ENCODE results near the gene EFEMP1. TPM values are rescaled to one million over a fixed set of nuclear protein-coding genes. Genes with fewer than 3 reads are reported as not detected.

Gene EFEMP1
- total and polyA plus RNA-seq, 2 of the 13 experiments (the other 11 are each of a cell fraction or from before 2014, with no cell fraction given): not detected

DNA sequence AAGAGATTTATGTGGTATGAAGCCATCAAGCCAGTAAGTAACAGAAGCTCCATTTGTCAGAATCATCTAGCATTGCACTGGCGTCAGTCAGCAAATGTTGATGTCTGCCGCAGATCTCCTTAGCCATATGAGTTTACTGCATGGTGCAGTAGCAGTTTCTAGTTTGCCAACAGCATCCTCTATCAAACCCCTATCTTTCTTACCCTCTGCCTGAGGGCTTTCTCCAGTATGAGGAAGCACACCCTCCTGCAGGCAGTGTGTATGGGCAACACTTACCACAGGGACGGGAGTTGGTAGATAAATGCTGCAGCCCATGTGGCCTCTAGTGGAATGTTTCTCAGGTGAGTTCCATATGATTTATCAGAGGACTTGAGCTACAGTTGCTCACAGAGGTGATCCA lies 63.7 kb downstream of the EFEMP1 start (continued):
- TF ChIP-seq, protein P1, sequence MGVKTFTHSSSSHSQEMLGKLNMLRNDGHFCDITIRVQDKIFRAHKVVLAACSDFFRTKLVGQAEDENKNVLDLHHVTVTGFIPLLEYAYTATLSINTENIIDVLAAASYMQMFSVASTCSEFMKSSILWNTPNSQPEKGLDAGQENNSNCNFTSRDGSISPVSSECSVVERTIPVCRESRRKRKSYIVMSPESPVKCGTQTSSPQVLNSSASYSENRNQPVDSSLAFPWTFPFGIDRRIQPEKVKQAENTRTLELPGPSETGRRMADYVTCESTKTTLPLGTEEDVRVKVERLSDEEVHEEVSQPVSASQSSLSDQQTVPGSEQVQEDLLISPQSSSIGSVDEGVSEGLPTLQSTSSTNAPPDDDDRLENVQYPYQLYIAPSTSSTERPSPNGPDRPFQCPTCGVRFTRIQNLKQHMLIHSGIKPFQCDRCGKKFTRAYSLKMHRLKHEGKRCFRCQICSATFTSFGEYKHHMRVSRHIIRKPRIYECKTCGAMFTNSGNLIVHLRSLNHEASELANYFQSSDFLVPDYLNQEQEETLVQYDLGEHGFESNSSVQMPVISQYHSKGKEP (CRISPR knock-in tag; IDR thresholded peaks at IDR 0.05): no peak
- TF ChIP-seq, protein P2, sequence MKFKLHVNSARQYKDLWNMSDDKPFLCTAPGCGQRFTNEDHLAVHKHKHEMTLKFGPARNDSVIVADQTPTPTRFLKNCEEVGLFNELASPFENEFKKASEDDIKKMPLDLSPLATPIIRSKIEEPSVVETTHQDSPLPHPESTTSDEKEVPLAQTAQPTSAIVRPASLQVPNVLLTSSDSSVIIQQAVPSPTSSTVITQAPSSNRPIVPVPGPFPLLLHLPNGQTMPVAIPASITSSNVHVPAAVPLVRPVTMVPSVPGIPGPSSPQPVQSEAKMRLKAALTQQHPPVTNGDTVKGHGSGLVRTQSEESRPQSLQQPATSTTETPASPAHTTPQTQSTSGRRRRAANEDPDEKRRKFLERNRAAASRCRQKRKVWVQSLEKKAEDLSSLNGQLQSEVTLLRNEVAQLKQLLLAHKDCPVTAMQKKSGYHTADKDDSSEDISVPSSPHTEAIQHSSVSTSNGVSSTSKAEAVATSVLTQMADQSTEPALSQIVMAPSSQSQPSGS (CRISPR knock-in tag; IDR thresholded peaks at IDR 0.05): no peak
- no peak for TF ChIP-seq MATR3 (CRISPR knock-in tag; IDR thresholded peaks at IDR 0.05)
- TF ChIP-seq, protein P3, sequence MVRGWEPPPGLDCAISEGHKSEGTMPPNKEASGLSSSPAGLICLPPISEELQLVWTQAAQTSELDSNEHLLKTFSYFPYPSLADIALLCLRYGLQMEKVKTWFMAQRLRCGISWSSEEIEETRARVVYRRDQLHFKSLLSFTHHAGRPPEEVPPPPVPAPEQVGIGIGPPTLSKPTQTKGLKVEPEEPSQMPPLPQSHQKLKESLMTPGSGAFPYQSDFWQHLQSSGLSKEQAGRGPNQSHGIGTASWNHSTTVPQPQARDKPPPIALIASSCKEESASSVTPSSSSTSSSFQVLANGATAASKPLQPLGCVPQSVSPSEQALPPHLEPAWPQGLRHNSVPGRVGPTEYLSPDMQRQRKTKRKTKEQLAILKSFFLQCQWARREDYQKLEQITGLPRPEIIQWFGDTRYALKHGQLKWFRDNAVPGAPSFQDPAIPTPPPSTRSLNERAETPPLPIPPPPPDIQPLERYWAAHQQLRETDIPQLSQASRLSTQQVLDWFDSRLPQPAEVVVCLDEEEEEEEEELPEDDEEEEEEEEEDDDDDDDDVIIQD (CRISPR knock-in tag; IDR thresholded peaks at IDR 0.05; ENCODE audit: low read depth): no peak

DNA sequence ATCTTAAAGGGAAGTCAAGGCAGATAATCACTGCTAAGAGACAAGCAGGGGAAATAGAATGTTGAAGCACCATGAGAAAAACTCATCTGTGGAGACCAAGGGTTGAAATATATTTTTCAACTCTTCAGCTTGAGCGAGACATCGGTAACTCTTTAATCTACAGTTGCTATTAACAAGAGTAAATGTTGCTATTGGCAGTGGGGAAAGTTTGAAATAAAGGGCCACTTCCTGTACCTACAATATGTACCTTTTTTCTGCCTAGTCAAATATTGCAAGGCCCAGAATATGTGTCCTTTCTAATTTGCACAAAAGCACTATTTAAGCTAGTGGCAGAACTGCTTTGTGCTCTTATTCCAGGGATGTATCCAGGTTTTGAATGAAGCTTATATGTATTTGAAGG lies 65.8 kb downstream of the EFEMP1 start:
- ATAC-seq: no peak
- Histone ChIP-seq H3K4me3 (replicated peaks in 1 of 3; ENCODE audit: insufficient read depth in 1 of 3, low read depth in 2 of 3, low read length in 3 of 3) (no peak overlapping the region), H3K4me1 (ENCODE audit: insufficient read depth, low read length) (no peaks in the 10 kb centered on the region), H3K9ac (ENCODE audit: insufficient read depth, low read depth, low read length) (no peak overlapping the region), H3K9me3 (ENCODE audit: low read length) (no peaks in the 10 kb centered on the region), H4K20me1 (ENCODE audit: insufficient read depth, low read length) (no peaks in the 10 kb centered on the region), H3K36me3 (replicated peaks in 1 of 2; ENCODE audit: control insufficient read depth in 1 of 2, insufficient read depth in 2 of 2, low read length in 2 of 2) (no peaks in the 10 kb centered on the region), H3K79me2 (ENCODE audit: insufficient read depth, low read length) (no peaks in the 10 kb centered on the region), H3K27ac (ENCODE audit: extremely low read length, insufficient read depth, low read length) (no peak overlapping the region), H3K4me2 (ENCODE audit: low read depth, low read length) (no peak overlapping the region), H3K27me3 (ENCODE audit: control insufficient read depth in 1 of 2, insufficient read depth in 2 of 2, low read length in 2 of 2) (no peaks in the 10 kb centered on the region), H2AFZ (ENCODE audit: low read length) (no peak overlapping the region)
- CTCF ChIA-PET (ENCODE audit: low intra/inter-chr PET ratio, low total read pairs): no interaction called here
- in situ Hi-C loops (cut with HindIII; ENCODE audit: extremely low pct_ligation_motif_present, low pct_unique_long_range_greater_than_20kb): no loop called here
- no peak for DNase-seq (ENCODE audit: low spot score)
- intact Hi-C loops (cut with micrococcal nuclease; ENCODE audit: unreplicated experiment): loop anchor here (1.0 kb wide), 1 partner anchor 11 kb away; no protein-coding TSS in a partner anchor
- 73% methylated on average over 2 of the region's 2 CpGs for WGBS (ENCODE audit: low lambda C conversion rate)
- POLR2A ChIA-PET: no interaction called here
- BruUV-seq (replicated peaks): no TSS peak
- FAIRE-seq: no peak
- TF ChIP-seq SP2 (CRISPR knock-in tag; IDR thresholded peaks at IDR 0.05): no peak
- no peak for TF ChIP-seq GATAD1 (CRISPR knock-in tag; IDR thresholded peaks at IDR 0.05)
- TF ChIP-seq SIX1 (CRISPR knock-in tag; IDR thresholded peaks at IDR 0.05; ENCODE audit: borderline replicate concordance): no peak
- TF ChIP-seq CEBPB (IDR thresholded peaks at IDR 0.05; ENCODE audit: borderline replicate concordance, low read depth, low read length): no peak
- TF ChIP-seq ZNF354B (CRISPR knock-in tag; IDR thresholded peaks at IDR 0.05): no peak
- no peak for TF ChIP-seq ZNF678 (CRISPR knock-in tag; IDR thresholded peaks at IDR 0.05)
- no peak for TF ChIP-seq REXO4 (CRISPR knock-in tag; IDR thresholded peaks at IDR 0.05; ENCODE audit: borderline replicate concordance)
- no peak for TF ChIP-seq HHEX (CRISPR knock-in tag; IDR thresholded peaks at IDR 0.05)
- no peak for TF ChIP-seq KAT7 (CRISPR knock-in tag; IDR thresholded peaks at IDR 0.05; ENCODE audit: borderline replicate concordance)
- TF ChIP-seq, protein P4, sequence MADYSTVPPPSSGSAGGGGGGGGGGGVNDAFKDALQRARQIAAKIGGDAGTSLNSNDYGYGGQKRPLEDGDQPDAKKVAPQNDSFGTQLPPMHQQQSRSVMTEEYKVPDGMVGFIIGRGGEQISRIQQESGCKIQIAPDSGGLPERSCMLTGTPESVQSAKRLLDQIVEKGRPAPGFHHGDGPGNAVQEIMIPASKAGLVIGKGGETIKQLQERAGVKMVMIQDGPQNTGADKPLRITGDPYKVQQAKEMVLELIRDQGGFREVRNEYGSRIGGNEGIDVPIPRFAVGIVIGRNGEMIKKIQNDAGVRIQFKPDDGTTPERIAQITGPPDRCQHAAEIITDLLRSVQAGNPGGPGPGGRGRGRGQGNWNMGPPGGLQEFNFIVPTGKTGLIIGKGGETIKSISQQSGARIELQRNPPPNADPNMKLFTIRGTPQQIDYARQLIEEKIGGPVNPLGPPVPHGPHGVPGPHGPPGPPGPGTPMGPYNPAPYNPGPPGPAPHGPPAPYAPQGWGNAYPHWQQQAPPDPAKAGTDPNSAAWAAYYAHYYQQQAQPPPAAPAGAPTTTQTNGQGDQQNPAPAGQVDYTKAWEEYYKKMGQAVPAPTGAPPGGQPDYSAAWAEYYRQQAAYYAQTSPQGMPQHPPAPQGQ (CRISPR knock-in tag; IDR thresholded peaks at IDR 0.05; ENCODE audit: borderline replicate concordance): no peak
- TF ChIP-seq ZNF773 (CRISPR knock-in tag; IDR thresholded peaks at IDR 0.05; ENCODE audit: borderline replicate concordance): no peak
- TF ChIP-seq NCOA2 (CRISPR knock-in tag; IDR thresholded peaks at IDR 0.05): no peak
- no peak for TF ChIP-seq ZMAT3 (CRISPR knock-in tag; conservative IDR thresholded peaks at IDR 0.05)
- no peak for TF ChIP-seq SMC3 (IDR thresholded peaks at IDR 0.05; ENCODE audit: low read length)
- TF ChIP-seq KLF6 (CRISPR knock-in tag; IDR thresholded peaks at IDR 0.05): no peak
- no peak for TF ChIP-seq DR1 (CRISPR knock-in tag; IDR thresholded peaks at IDR 0.05)
- no peak for TF ChIP-seq CC2D1A (CRISPR knock-in tag; IDR thresholded peaks at IDR 0.05)
